ENCODE measurements around the gene METRNL. TPM values are rescaled to one million over a fixed set of nuclear protein-coding genes. Genes with fewer than 3 reads are reported as not detected.
"Not testable (repeated sequence)": the region's sequence is repeated elsewhere in the genome, so short reads cannot be mapped to it uniquely, and the experiment has no call there.

METRNL gene
- total RNA-seq, 1 donor from 2014 or later, result 70.3 TPM

DNA sequence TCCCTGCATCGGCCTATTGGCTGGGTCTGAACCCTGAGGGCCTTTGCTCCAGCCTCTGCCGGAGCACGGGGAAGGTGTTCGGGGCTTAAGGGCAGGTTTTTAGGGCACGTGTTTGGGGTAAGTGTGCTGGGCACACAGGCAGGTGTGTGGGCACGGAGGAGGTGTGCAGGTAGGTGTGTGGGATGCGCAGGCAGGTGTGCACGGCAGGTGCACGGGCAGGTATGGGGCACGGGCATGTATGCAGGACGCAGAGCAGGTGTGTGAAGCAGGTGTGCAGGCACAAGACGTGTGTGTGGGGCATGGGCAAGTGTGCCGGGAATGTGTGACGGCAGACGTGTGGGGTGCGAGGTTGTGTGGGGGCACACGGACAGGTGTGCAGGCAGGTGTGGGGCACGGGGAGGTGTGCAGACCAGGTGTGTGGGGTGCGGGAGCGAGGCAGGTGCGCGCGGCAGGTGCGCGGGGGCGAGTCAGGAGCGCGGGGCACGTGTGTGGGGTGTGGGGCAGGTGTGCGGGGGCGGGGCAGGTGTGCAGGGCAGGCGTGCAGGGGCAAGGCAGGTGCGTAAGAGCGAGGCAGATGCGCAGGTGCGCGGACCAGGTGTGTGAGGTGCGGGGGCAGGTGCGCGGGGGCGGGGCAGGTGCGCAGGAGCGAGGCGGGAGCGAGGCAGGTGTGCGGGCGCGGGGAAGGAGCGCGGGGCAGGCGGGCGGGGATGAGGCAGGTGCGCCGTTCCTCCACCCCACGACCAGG is 28.6 kb upstream of the METRNL start:
- intact Hi-C loops (cut with DNase I), result loop anchor here (10.0 kb wide), 1 partner anchor 786 kb away; no protein-coding TSS in a partner anchor
- no peak for ATAC-seq (ENCODE audit: poor library complexity)
- DNase-seq, result no peak

DNA sequence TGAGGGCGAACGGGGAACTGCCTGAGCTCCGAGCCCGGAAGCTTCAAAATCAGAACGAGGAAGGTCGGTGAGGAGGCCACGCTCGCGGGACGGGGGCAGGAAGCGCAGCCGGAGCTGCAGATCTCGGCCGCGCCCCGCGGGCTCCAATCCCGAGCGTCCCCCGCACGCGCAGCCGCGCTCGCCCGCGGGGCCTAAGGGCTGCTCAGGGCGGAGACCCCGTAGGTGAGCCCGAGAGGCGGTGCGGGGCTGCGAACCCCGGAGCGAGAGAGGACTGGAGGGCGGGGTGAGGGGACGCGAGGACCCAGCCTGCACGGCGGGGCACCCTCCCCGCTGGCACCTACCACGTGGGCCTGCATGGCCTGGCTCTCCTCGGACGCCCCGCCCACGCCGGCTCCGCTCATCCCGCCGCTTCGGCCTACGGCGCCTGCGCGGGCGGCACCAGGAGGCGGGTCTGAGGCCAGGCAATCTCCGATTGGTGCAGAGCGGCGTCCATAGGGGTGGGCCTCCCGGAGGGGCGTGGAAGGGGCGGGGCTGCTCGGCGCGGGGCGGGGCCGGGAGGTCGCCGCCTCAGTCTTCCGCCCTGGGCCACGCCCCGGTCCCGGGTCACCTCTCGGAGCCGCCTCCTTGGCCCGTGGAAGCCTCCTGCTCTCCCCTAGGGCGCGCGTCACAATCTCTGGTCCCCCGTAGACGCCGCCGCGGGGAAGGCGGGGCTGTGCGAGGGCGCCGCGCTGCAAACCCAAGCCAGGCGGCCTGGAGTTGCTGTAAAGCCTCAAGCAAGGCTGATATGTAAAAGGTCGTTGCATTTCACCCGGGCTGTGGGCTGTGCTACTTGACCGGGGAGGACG is 27.8 kb upstream of the METRNL start:
- peak; percentile 98 for DNase-seq
- ATAC-seq (ENCODE audit: poor library complexity), result peak; percentile 97
- intact Hi-C loops (cut with DNase I), result loop anchor here (10.0 kb wide), 1 partner anchor 787 kb away; no protein-coding TSS in a partner anchor

DNA sequence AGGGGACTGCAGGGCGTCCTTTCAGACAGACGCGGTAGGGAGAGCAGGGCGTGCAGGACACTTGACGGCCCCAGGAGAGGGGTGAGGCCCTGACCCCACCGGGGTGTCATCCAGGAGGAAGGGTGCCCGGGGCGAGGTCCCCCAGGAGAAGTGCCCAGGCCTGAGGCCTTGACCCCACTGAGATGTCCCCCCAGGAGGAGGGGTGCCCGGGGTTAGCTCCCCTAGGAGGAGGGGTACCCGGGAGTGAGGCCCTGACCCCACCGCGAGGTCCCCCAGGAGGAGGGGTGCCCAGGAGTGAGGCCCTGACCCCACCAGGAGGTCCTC is 27.2 kb upstream of the METRNL start:
- ATAC-seq (ENCODE audit: poor library complexity) (no peak), DNase-seq (no peak)
- intact Hi-C loops (cut with DNase I), result loop anchor here (10.0 kb wide), 1 partner anchor 787 kb away; no protein-coding TSS in a partner anchor

DNA sequence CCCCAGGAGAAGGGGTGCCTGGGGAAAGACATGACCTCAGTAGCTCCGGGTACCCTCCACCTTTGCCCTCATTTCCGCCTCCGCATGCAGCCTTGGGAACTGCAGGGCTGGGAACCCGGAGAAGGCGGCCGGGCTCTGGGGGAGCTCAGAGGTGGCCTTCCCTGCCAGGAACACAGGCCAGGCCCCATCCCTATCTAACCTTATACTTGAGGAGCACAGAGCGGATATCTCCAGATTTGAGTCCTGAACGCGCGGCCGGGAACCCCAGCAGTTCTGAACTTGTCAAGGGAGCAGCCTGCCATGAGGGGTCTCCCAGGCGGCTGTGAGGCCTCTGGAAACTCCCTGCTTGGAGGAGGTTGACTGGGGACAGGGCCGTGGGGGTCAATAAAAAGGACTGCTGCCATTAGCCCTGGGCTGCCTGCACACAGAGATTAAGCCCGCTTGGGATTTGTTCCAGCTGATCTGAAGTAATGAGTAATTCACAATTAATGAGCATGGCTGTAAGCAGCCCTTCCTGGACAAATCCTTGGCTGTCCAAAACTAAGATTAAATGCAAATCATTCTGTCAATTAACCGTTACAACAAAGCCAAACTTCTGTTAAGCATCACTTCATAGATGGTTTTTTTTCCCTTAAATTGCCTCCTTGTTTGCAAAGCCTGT is 26.3 kb upstream of the METRNL start:
- DNase-seq (no peak), ATAC-seq (ENCODE audit: poor library complexity) (no peak)
- intact Hi-C loops (cut with DNase I), result loop anchor here (10.0 kb wide), 1 partner anchor 788 kb away; no protein-coding TSS in a partner anchor

DNA sequence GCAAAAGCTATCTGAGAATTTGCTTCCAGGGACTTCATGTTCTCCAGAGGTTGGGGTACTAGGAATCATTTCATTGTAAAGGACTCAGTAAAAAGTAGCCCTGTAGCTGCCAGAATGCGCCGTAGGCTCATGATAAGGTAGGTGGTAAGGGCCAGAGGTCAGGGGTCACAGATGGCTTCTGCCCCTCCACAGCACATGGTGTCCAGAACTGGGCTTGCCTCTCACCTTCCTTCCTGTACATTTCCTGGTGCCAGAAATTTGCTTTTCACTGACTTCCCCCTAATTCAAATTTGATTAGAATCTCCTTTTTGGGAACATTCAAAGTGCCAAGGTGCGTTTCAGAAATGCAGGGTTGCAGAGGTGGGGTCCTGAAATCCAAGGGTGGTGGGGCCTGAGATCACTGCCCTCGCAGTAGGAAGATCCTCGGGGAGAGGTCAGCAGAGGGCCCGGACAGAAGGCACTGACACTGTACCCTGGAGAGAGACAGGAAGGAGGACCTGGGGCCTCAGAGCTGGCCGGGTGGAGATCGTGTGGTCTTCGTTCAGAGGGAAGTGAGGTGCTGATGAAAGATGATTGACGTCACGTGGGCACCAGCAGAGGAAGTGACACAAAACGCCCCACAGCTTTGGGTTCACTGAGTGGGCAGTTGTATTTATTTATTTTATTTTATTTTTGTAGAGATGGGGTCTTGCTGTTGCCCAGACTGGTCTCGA is 25.5 kb upstream of the METRNL start:
- intact Hi-C loops (cut with DNase I), result loop anchor here (10.0 kb wide), 1 partner anchor 789 kb away; no protein-coding TSS in a partner anchor
- no peak for ATAC-seq (ENCODE audit: poor library complexity)
- DNase-seq, result no peak

DNA sequence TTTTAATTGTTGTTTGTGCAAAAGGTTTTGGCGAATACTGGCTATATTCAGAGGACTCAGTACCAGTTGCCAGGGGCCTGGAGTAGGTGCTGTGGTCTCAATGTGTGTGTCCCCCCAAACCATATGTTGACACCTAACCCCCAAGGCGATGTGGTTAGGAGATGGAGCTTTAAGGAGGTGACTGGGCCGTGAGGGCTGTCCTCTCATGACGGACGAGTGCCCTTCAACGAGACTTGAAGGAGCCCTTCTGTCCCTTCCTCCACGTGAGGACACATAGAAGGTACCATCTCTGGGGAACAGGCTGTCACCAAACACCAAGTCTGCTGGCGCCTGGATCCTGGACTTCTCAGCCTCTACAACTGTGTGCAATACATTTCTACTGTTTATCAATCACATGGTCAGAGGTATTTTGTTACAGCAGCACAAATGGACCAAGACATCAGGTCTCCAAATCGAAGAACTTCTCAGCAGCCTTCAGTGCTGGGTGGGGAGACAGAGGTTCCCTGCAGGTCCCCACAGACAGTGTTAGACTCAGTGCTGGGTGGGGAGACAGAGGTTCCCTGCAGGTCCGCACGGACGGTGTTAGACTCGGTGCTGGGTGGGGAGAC is 24.8 kb upstream of the METRNL start:
- intact Hi-C loops (cut with DNase I), result loop anchor here (10.0 kb wide), 1 partner anchor 790 kb away; no protein-coding TSS in a partner anchor
- no peak for DNase-seq
- ATAC-seq (ENCODE audit: poor library complexity), result no peak

DNA sequence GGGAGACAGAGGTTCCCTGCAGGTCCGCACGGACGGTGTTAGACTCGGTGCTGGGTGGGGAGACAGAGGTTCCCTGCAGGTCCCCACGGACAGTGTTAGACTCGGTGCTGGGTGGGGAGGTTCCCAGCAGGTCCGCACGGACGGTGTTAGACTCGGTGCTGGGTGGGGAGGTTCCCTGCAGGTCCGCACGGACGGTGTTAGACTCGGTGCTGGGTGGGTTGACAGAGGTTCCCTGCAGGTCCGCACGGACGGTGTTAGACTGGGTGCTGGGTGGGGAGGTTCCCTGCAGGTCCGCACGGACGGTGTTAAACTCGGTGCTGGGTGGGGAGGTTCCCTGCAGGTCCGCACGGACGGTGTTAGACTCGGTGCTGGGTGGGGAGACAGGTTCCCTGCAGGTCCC is 24.2 kb upstream of the METRNL start:
- not testable (repeated sequence) for DNase-seq; ATAC-seq (ENCODE audit: poor library complexity)
- intact Hi-C loops (cut with DNase I), result loop anchor here (10.0 kb wide), 1 partner anchor 790 kb away; no protein-coding TSS in a partner anchor

DNA sequence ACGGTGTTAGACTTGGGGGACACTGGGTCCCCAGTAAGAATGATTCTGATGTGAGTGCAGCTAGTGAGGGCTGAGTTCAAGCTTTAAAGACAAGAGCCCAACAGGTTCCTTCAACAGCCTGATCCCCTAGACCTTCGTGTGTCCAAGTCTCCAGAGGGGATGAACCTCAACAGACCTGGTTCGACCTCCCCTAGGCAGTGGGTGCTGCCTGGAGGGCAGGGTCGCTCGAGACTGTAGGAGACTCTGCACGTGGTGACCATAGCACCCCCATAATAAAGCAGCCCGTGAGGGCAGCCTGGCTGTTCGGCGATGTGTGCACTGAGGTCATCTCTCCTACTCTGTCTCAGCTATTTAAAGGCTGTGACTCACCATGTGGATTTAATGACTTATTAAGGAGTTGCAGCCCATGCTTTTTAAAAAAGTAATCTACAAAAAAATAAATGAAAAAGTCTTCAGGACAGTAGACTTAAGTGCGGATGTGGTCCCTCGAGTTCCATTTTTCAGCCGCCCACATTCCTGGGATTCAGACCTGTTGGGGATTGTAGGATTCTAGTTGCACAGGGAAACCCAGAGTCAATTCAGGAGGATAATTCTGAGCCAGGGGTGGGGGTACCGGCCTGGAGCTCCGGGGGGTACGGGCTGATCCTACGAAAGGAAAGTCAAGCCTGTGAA is 23.4 kb upstream of the METRNL start:
- no peak for DNase-seq
- intact Hi-C loops (cut with DNase I), result loop anchor here (10.0 kb wide), 1 partner anchor 791 kb away; no protein-coding TSS in a partner anchor
- no peak for ATAC-seq (ENCODE audit: poor library complexity)

DNA sequence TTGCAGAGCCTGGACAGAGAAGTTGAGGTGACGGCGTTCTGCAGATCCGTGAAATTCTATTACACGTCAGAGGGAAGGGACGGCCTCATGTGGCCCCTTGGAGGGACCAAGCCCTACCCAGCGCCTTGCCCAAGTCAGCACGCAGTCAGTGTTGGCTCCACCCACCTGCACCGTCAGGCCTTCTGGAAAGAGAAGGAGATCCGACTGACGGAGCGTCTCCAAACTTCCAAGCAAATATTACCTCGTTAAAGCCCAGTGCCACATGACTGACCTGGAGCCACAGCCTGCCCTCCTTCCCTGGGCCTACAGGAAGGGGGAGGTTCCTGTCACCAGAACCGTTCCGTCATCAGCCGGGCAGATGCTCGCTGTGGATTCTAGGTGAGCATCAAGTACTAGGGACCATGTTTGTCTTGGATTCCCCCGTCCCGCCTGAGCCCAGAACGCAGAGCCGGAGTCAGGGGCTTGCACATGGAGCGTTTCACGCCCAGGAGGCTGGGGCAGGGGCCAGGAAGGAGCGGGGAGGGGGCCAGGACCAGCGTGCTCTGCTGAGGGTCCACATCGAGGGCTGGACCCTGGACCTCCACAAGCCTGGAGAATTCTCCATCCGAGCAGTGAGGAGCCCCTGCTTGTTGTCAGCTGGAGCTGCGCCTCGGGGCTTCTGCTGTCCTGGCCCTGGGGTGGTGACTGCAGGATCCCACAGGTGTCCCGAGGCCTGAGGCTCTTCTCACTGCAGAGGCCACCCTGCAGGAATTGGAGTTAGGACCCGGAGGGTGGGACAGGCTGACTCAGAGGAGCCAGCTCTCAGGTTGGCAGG is 22.6 kb upstream of the METRNL start:
- intact Hi-C loops (cut with DNase I), result loop anchor here (10.0 kb wide), 1 partner anchor 792 kb away; no protein-coding TSS in a partner anchor
- no peak for DNase-seq
- no peak for ATAC-seq (ENCODE audit: poor library complexity)

DNA sequence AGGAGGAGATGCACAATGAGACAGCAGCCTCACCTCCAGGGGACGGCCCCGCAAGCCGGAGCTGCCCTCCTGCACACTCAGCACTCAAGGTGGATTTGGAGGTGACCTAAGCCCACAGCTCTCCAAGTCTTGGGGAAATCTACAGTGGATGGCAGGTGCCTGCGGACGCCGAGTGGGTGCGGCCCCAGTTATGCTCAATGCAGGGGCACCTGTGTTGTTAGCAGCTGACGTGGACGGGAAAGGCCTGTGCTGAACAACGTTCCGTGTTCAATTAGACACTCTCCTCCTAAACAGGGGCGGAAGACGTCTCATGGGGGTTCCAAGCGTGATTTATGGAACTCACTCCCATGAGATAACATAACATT is 22.0 kb upstream of the METRNL start:
- intact Hi-C loops (cut with DNase I), result loop anchor here (10.0 kb wide), 1 partner anchor 793 kb away; no protein-coding TSS in a partner anchor
- no peak for DNase-seq
- ATAC-seq (ENCODE audit: poor library complexity), result no peak

DNA sequence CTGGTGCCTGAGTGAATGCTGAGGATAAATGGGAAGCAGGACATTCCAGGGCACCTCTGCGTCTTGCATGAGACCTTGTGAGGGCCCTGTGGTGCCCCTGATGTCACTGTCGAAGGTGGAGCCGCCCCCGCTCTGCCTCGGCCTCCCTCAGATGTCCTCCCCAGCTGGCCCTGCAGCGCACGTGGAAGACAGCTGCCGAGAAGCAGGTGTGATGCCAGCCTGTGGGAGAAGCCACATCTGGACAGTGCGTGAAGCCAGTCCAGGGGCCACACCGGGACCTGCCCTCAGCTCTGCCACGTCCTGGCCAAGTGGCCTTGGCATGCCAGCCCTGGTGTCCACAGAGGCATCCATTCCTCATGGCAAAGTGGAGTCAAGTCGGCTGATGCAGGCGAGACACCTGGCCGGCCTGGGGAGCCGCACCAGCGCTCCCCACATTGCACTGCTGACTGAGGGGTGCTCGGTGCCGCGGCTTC is 21.6 kb upstream of the METRNL start:
- DNase-seq (no peak), ATAC-seq (ENCODE audit: poor library complexity) (no peak)
- intact Hi-C loops (cut with DNase I), result loop anchor here (10.0 kb wide), 1 partner anchor 793 kb away; no protein-coding TSS in a partner anchor

DNA sequence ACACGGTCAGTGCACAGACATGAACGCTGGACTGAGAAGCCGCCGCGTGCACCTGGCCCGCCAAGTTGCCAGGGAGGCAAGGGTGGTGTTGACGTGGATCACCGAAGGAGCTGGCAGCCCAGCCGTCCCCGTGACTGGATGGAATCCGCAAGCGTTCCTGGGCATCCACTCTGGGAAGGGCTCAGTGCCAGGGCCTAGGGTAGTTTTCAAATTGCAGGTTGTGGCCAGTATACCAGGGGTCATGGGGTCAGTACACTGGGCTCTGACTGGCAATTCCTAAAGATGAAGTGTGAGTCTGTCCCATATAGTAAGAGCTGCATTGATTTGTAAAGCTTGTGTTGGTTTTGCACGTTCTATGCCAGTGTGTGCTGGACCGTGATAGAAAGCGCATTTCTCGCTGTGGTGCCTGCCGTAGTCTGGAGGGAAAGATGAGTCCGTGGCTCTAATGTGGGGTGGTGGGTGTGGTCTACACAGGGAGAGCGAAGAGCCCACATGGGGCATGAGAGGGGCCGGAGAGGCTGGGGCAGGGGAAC is 21.1 kb upstream of the METRNL start:
- peak; percentile 84 for DNase-seq
- ATAC-seq (ENCODE audit: poor library complexity), result peak; percentile 89
- intact Hi-C loops (cut with DNase I), result loop anchor here (10.0 kb wide), 1 partner anchor 794 kb away; no protein-coding TSS in a partner anchor

DNA sequence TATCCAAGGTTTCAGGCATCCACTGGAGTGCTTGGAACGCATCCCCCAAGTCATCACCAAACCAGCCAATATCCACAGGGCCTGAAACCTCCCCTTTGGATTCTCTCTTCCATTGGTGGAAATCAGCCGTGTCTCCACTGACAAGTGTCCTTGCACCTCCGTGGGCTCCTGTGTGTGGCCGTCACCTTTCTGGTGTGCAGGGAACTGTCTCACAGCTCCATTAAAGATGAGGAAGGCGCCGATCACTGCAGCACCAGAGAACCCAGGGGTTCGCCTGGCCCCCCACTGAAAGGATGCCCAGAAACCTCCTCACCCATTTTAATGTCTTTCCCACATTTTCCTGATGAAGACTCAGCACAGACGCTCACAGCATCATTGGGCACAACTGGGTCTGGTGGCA is 17.8 kb upstream of the METRNL start:
- peak; percentile 13 for DNase-seq
- ATAC-seq (ENCODE audit: poor library complexity), result no peak
- intact Hi-C loops (cut with DNase I), result no loop called here

DNA sequence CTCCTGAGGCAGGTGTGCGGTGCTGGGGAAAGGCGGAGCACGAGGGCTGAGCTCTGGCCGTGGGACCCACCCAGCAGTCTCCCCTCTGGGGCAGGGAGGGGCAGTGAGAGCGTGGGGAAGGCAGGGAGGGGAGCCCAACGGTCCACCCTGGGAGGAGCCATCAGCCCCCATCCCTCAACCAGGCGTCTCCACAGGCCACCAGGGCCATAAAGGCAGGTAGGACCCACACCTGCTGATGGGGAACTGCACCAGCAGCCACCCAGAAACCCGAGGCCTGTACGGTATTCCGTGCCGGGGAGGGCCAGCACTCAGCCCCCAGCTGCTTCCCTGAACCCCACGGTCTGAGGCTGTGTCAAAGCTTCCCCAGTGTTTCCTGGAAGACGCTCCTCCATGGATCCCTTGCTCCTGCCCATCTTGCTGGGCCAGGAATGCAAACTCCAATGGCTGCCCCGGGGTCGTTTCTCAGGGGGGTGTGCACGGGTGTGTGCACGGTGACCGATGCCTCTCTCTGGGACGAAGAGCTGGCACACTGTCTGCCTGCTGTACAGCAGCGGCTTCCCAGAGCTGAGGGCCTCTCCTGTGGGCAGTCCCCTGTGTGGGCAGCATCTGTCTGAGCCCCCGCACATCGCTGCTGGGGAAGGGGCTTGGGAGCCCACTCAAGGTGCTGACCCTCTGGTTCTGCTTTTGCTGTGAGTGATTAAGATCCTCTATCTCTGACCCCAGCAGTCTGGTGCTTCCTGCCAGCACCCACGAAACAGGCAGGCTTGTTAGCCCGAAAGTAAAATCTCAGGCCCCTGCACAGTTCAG is 17.2 kb upstream of the METRNL start:
- ATAC-seq (ENCODE audit: poor library complexity) (no peak), DNase-seq (peak; percentile 26)
- intact Hi-C loops (cut with DNase I), result no loop called here

Data from Right ventricle myocardium superior (tissue), 1 donor.